ENCODE data around the gene ETS1.

DNA sequence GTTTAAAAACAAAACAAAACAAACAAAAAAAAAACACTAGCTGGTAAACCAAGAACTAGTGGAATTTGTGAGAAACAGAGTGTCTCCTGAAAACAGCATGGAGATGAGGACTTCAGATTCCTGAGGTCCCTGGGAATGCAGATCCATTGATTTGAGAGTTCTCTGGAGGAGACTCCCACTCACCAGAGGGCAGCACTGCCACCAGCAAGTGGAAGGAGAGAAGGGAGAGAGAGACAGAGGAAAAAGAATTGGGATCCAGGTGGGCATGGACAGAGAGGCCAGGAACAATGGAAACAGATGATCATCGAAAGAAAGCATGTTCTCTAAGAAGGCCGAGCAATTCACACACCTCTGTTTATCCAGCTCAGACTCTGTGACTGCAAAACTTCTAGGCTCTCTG is 31.8 kb downstream of the ETS1 start:
- TF ChIP-seq CTCF (conservative IDR thresholded peaks at IDR 0.05; ENCODE audit: low read depth in 2 of 2) (peak; percentile 69 to 84), REST (IDR thresholded peaks at IDR 0.05; ENCODE audit: unreplicated experiment) (no peak), EZH2 (IDR thresholded peaks at IDR 0.05; ENCODE audit: low read depth, unreplicated experiment) (no peak), JUNB (IDR thresholded peaks at IDR 0.05; ENCODE audit: unreplicated experiment) (no peak), STAT1 (IDR thresholded peaks at IDR 0.05; ENCODE audit: unreplicated experiment) (no peak), EZH2phosphoT487 (IDR thresholded peaks at IDR 0.05; ENCODE audit: unreplicated experiment) (no peak), POLR2AphosphoS5 (IDR thresholded peaks at IDR 0.05; ENCODE audit: low read depth) (no peak), NANOG (IDR thresholded peaks at IDR 0.05; ENCODE audit: borderline replicate concordance) (no peak), CREB1 (CRISPR knock-in tag; IDR thresholded peaks at IDR 0.05; ENCODE audit: low read depth) (no peak), ZNF114 (CRISPR knock-in tag; IDR thresholded peaks at IDR 0.05) (no peak), ZNF331 (CRISPR knock-in tag; IDR thresholded peaks at IDR 0.05; ENCODE audit: low read depth) (no peak), ETS1 (IDR thresholded peaks at IDR 0.05) (no peak), ZNF462 (CRISPR knock-in tag; IDR thresholded peaks at IDR 0.05) (no peak)
